GM19328 (cell line): Measurements from ENCODE around the gene POLD3.
A peak's percentile ranks its signal among the peaks of the same experiment; 100 is the strongest.

Experiments used
- ATAC-seq: cut with Tn5 transposase; IDR thresholded peaks from one replicate; pipeline ENCODE4 v1.9.1; 2021; ENCODE audit warnings: mild to moderate bottlenecking, moderate library complexity; ENCODE audit not compliant: unreplicated experiment

Gene POLD3, protein sequence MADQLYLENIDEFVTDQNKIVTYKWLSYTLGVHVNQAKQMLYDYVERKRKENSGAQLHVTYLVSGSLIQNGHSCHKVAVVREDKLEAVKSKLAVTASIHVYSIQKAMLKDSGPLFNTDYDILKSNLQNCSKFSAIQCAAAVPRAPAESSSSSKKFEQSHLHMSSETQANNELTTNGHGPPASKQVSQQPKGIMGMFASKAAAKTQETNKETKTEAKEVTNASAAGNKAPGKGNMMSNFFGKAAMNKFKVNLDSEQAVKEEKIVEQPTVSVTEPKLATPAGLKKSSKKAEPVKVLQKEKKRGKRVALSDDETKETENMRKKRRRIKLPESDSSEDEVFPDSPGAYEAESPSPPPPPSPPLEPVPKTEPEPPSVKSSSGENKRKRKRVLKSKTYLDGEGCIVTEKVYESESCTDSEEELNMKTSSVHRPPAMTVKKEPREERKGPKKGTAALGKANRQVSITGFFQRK

DNA sequence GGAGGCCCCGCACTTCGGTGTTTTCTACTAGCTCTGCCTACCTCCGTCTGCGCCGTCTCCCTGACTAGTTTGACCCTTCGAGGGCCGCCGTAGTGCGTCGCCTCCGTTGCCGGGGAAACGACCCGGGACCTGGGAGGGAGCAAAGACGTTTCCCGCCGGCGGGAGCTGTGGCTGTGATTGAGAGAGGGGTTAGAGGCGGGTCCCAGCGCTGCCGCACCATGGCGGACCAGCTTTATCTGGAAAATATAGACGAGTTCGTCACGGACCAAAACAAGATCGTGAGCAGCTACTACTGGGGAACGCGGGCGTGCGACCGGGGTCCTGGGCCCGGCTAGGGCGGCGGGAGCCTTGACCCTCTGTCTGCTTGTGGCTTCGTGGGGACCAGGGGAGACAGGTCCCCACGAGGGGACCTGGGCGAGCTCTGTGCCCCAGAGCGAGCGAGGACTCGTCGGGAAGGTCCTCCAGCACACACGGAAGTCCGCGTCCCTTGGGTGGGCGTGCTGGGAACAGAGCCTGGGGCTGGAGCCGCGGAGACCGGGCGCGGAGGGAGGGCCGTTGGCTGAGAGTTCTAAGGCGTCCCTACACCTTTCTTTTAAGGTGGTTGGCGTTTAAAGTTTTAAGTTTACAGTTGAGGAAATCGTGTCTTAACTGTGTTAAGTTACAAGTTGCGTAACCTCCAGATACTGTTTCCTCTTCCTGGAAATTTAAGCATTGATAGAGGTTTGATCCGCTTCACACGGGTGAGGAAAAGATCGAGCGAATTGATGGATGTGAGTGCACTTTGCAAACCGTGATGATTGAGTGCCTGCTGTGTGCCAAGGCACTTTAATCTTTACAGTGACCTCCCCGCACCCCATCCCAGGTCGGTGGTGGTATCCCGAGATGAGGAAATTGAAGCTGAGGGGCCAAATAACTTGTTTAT, at the start of gene POLD3:
Gene POLD3 (plus strand): TSS at position 142 of the 922 bp plus-strand sequence. CDS start 77 bp downstream, at position 219.
- peak; percentile 87 for ATAC-seq

DNA sequence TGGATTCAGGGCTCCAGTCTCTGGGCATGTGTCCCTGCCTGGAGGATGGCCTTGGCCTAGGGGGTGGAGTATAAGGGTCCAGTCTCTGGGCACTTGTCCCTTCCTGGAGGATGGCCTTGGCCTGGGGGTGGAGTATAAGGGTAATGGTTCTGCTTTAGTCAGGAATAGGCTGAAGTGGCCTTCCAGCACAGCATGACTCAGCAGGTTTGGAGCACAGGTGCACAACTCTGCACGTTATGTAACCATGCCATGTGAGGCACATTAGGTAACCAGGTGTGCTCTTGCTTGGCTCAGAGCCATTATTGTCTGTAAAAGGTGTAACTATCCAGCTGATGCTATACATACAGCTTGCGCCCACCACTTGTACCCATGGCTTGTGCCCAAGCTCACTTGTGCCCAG, 48.4 kb upstream of the POLD3 start:
- no peak for ATAC-seq

DNA sequence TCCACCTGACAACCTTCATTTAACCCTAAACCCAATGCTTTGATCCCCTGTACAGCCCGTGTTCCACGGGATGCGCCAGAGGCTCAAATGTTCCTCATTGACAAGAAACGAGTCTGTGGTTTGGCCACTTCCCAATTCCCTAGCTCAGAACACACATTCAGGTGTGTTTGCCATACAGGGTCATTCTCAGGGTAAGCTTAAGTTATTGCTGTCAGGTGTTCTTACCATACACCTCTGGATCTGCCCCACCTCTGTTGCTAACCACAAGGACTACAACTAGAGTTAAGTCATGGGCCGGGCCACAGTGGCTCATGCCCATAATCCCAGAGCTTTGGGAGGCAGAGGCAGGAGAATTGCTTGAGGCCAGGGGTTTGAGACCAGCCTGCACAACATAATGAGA, 45.6 kb upstream of the POLD3 start:
- no peak for ATAC-seq

DNA sequence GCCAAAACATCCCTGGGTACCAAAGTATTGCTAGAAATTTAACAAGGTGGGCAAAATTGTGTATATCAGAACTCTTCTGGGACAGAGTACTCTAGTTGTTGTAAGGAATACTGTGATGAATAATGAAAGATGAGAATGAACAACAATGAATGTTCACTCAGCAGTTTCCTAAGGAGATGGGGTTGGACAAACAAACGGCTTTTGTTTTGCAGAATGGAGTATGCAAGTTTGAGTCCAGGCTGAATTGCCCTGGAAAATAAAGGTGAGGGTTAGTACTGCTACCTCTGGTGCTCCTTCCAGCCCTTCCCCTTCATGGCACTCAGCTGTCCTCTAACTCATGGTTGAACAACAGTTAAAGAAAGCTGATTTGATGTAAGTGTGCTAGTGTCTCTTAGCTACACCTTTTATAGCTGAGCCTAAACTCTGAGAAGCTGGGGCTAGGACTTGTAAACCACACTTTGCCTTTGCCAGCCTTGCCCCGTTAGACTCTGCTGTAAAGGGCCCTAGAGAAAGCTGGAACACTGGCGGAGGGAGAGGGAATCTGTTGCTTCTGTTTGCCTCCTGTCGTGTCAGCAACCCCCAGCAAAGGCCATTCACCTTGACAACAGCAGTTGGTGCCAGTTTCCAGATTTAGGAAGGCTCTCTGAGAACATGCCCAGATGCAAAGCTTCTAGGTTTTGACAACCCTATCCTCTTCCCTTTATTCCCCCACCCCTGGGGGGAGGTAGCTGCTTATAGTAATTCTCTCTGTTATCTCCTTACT, 41.2 kb upstream of the POLD3 start:
- ATAC-seq: no peak

DNA sequence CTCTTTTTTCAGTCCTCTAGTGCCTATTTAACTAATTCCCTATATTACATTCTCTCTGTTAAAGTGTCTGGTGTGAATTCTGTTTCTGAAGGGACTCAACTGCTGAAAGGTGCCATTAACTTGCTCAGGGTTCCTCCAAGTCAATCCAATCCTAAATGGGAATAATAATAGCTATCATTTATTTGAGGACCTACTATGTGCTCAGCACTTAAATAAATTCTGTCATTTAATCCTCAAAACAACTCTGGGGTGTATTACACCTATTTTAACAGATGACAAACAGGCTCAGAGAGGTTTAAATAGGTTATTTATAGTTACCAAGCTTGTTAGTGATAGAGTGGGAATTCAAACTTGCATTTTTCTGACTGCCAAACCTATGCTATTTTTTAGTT, 40.6 kb upstream of the POLD3 start:
- no peak for ATAC-seq

DNA sequence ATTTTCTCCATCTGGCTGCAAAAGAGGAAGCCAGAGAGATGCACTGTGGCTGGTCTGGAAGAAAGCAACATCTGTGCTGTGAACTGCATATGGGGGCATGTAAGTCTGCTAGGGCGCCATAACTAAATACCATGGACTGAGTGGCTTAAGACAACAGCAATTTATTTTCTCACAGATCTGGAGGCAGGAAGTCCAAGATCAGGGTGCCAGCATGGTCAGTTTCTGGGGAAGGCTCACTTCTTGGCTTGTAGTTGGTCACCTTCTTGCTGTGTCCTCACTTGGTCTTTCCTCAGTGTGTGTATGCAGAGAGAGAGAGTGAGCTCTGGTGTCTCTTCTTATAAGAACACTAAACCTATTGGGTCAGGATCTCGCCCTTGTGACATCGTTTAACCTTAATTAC, 34.9 kb upstream of the POLD3 start:
- ATAC-seq: no peak

DNA sequence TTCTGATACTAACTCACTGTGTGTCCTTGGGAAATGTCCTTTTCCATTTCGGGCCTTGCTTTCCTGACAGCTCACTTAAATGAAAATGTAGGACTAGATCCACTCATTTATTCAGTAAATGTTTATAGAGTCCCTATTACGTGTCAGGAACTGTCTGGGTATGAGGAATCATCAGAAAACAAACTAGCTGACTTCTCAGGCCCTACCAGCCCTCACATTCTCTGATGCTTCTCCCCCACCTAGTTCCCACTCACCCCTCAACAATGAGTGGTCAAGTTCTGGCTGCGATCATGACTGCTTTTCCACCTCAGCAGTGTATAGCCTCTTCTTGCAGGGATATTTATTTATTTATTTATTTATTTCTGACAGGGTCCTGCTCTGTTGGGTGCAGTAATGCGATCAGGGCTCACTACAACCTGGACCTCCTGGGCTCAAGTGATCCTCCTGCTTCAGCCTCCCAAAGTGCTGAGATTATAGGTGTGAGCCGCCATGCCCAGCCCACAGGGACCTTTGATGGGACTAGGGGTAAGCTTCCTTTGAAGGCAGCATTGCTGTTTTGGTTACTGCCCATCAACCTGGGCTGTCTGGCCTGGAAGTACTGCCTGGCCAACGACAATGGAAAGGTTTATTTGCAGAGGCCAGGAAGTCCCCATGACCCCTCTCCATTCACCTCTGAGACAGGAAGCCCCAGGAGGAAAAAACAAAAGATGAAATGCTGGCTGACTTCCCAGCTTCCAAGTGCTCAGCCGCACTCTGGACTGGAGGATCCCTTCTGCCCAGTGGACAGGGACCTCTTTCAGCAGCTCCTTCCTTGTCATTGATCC, 33.1 kb upstream of the POLD3 start:
- ATAC-seq: no peak

DNA sequence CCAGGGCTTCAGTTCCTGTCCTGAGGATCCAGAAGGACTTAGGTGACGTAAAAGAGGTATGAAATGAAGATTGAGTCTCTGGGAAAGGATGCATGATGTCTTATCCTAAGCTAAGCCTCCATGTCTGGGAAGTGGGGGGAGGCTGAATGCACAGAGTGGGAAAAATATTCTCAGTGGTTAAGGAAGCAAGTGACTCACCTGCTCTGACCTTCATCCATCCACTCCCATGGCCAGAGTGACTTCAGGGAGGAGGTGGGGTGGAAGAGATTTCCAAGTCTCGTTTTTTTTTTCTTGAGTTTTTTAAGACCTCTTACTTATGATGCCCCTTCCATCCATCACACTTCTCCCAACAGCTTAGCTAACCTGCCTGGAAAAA, 32.5 kb upstream of the POLD3 start:
- no peak for ATAC-seq

DNA sequence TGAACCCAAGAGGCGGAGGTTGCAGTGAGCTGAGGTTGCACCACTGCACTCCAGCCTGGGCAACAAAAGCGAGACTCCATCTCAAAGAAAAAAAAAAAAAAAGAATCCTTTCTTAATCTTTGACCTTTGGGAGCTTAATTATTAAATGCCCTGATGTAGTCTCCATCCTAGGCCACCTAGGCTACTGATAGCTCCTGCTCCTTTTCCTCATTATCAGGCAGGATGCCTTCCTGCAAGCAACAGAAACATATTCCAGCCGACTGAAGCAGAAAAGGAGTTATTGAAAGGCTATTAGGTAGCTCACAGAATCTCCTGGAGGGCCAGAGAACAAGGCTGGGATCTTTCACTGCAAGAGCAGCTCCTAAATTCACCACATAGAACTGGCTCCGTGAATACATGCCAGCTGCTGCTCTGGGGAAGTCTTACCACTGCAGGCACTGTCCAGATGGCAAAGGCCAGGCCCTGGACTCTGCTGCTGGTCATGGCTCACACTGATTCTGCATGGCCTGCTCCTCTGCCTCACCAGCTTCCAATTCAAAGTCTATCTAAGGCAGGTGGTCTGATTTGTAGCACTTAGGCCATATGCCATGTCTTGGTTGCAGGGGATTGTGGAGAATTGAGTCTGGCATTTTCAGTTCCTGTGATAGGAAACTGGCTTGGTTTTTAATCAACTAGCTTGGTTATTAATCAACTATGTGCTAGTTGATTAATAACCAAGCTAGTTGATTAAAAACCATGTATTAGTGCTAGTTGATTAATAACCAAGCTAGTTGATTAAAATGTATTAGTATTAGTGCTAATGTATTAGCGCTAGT, 26.0 kb upstream of the POLD3 start:
- no peak for ATAC-seq

DNA sequence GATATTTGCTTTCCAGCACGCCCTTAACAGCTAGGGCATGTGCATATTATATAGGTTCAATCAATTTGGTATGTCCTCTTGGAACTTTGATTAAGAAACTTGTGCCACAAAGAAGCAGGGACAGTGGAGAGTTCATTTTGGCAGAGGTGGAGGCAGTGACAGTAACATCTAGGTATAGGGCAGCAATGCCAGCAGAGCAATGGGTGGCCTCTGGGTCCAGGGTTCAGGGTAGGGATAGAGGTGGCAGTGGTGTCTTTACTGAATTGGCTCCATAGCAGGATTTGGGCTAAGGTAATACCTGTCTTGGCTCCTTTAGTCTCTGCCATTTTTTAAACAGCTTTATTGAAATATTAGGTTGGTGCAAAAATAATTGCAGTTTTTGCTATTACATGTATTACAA, 24.4 kb upstream of the POLD3 start:
- no peak for ATAC-seq

DNA sequence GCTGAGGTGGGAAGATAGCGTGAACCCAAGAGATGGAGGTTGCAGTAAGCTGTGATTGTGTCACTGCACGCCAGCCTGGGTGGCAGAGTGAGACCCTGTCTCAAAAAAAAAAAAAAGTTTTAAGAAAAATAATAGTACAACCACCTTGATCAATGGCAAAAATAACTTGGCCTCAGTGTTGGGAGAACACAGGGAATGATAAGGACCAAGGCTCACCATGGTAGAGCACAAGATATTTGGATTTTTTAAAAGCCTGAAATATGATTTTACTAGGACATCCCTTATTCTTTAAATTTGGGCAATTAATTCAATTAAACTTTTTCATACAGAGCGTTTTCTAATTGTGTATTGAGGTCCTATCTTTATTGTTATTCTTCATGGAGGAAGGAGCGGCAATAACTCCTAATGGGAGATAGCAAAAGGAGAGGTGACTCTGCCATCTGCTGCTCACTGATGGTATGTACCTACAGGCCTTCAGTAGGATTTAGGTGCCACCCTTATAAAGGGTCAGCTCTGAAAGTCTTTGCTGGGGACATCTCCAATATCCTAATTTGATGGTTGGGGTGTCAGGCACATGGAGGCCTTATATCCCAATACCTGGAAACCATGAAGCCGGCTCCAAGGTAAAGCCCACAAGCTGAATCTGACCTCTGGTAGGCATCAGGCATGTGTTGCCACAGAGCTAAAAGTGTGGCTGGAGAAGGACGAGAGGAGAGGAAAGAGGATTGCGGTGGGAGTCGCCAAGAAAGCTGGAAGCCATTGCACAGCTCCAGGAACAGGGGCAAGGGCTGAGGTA, 21.9 kb upstream of the POLD3 start:
- ATAC-seq: no peak

DNA sequence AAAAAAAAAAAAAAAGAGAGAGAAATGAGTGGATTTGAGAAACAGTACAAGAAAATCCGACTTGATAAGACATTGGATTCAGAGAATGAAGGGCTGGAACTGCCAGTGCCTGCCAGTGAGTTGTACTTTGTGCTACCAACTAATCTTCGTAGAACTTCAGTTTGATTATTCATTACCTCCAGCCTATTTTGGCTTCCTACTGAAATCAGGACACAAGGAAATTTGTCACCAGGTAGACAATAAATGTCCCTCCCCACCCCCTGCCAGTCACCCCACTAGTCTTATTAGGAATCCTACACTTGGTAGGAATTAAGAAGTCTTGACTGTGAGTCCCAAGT, 21.4 kb upstream of the POLD3 start:
- ATAC-seq: no peak

DNA sequence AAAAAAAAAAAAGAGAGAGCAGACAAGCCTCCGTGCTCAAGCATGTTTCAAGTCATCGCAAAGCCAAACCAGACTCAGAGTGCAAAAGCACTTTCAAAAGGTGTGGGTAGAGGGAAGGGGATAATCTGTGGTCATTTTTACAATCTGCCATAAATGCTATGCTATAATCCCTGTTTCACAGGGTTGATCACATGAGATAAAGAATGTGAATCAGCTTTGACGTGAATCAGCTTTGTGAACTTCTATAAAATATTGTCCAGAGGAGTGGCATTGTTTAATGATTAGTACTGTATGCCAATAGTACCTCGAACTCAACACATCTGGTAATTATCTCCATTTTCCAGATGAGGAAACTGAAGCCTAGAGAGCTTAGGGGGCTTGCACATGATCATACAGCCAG, 20.0 kb upstream of the POLD3 start:
- no peak for ATAC-seq

DNA sequence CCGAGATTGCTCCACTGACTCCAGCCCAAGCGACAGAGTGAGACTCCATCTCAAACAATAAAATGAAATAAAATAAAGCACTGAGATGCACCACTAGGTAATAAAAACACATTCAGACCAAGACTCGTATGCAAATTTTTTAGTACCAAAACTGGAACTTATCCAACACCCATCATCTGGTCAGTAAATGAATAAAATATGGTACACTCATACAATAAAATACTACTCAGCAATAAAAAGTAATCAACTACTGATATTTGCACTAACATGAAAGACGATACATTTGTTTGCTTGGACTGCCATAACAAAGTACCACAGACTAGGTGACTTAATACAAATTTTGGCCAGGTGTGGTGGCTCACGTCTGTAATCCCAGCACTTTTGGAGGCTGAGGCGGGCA, 17.8 kb upstream of the POLD3 start:
- no peak for ATAC-seq

DNA sequence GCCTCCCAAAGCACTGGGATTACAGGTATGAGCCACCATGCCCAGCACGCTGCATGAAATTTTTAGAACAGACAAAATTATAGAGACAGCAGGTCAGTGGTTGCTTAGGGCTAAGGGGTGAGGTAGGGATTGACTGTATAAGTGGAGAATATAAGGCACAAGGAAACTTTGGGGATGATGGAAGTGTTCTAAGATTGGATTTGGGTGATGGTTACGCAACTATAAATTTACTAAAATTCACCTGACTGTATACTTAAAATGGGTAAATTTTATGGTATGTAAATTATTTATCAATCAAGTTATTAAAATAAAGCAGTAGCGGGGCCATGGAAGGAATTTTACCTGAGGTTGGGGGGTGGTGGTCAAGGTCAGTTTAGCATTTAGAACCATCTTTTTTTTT, 16.4 kb upstream of the POLD3 start:
- no peak for ATAC-seq

DNA sequence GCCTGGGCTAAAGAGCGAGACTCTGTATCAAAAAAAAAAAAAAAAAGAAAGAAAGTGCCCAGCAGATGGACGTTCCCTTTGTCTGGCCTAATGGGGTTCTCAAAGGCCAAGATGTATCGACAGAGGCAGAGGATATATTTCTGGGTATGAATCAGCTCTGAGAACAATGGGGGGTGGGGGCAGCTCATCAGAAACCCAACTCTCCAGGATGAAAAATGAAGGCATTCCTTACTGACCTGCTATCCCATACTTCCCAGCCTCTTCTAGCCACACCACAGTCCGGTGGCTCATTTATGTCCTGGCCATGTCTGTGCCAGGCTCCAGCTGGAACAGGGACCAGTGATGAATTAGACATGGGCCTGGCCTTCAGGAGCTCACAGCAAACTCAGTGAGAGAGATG, 15.2 kb upstream of the POLD3 start:
- no peak for ATAC-seq

DNA sequence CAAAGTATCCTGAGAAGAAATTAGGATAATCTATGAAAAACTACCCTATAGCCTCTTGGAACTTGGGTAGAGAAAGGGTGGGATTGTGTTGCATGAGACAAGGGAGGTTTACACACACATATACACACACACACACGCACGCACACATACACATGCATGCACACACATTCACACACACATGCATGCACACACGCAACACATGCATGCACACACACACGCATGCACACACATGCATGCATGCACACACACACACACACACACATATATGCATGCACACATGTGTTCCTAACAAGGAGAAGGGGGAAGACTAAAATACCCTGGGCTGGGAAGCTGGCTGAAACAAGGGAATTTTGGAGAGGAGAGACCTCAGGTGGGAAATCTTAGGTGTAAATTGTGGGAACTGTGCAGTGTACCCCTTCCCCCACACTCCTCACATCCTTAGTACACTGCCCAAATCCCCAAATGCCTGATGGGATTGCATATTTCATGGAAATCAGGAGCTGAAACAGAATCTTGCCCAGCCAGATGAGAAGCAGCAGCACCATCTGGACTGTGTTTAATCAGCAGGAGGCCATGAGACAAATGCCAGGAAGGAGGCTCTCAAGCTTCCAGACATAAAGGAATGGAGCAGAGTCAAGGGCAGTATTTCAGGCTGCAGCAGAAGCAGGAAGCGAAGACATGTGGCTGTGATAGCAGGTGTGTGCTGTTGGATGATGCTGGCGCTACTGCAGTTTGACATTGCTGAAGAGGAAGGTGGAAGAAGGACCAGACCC, 14.6 kb upstream of the POLD3 start:
- ATAC-seq: no peak
